ENCODE data around the gene ZDHHC23.

Gene ZDHHC23

GRCh38 chr3:113912552-113913236, 35.1 kb upstream of the ZDHHC23 start:
- Histone ChIP-seq H3K9me3 (no peaks in the 10 kb centered on the region), H3K27me3 (peaks cover 31% of the 10 kb centered on the region), H3K36me3 (no peaks in the 10 kb centered on the region), H3K4me3 (ENCODE audit: low read depth, low read length) (no peak overlapping the region), H3K4me1 (no peaks in the 10 kb centered on the region)
- DNase-seq, result peak; percentile 18
- peak; percentile 71 for TF ChIP-seq CTCF (IDR thresholded peaks at IDR 0.05; ENCODE audit: low read depth, low read length)

DNA sequence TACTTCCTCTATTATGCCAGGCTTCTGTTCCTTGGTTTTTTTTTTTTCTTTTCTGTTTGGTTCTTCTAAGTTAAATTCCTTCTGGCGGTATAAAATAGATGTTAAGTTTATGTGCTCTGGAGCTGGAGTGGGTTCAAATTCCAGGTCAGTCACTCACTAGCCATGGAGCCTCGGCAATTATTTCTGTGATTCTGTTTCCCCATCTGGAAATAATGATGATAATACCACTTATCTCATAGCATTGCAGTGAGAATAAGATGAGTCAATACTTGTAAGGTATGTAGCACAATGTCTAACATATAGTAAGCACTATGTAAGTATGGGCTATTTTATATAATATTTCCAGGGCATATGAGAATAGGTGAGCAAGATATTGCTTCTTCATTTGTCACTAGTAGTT, 33.2 kb upstream of the ZDHHC23 start:
- Histone ChIP-seq H3K36me3 (no peaks in the 10 kb centered on the region), H3K9me3 (no peaks in the 10 kb centered on the region), H3K4me1 (no peaks in the 10 kb centered on the region), H3K4me3 (ENCODE audit: low read depth, low read length) (no peak overlapping the region), H3K27me3 (peaks cover 22% of the 10 kb centered on the region)
- no peak for DNase-seq
- no peak for TF ChIP-seq CTCF (IDR thresholded peaks at IDR 0.05; ENCODE audit: low read depth, low read length)

DNA sequence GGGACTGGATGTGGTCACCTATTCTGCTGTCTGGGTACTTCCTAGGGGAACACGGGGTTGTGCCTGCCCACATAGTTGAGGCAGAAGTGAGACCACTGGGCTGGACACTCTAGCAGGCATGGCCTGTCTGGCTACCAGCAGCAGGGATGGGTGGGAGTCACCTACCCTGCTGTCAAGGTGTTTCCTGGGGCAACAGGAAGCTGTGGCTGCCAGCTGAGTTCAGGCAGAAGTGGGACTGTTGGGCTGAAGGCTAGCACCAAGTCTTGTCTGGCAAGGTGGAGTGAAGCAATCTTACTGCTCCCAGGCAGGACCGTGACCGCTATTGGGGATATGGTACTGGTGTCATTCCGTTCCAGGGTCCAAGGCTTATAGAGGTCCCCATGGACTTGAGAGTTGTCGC, 20.3 kb upstream of the ZDHHC23 start:
- TF ChIP-seq CTCF (IDR thresholded peaks at IDR 0.05; ENCODE audit: low read depth, low read length), result no peak
- DNase-seq, result no peak
- no peaks in the 10 kb centered on the region for H3K4me1 ChIP-seq
- no peak overlapping the region for H3K4me3 ChIP-seq (ENCODE audit: low read depth, low read length)
- H3K9me3 ChIP-seq, result no peaks in the 10 kb centered on the region; the same call in none of the 2 replicates
- no peaks in the 10 kb centered on the region for H3K36me3 ChIP-seq
- H3K27me3 ChIP-seq, result peaks cover 18% of the 10 kb centered on the region

GRCh38 chr3:113946831-113947230, 982 bp upstream of the ZDHHC23 start:
- no peak for DNase-seq
- Histone ChIP-seq H3K36me3 (no peaks in the 10 kb centered on the region), H3K9me3 (no peaks in the 10 kb centered on the region), H3K4me3 (ENCODE audit: low read depth, low read length) (no peak overlapping the region), H3K27me3 (peaks cover 91% of the 10 kb centered on the region), H3K4me1 (no peaks in the 10 kb centered on the region)
- no peak for TF ChIP-seq CTCF (IDR thresholded peaks at IDR 0.05; ENCODE audit: low read depth, low read length)

GRCh38 chr3:113948015-113948917, 453 bp downstream of the ZDHHC23 start:
- Histone ChIP-seq H3K36me3 (no peaks in the 10 kb centered on the region), H3K4me3 (ENCODE audit: low read depth, low read length) (peak overlapping the region; percentile 32), H3K27me3 (peaks cover 96% of the 10 kb centered on the region), H3K4me1 (no peaks in the 10 kb centered on the region), H3K9me3 (no peaks in the 10 kb centered on the region)
- TF ChIP-seq CTCF (IDR thresholded peaks at IDR 0.05; ENCODE audit: low read depth, low read length), result no peak
- DNase-seq, result peak; percentile 17

DNA sequence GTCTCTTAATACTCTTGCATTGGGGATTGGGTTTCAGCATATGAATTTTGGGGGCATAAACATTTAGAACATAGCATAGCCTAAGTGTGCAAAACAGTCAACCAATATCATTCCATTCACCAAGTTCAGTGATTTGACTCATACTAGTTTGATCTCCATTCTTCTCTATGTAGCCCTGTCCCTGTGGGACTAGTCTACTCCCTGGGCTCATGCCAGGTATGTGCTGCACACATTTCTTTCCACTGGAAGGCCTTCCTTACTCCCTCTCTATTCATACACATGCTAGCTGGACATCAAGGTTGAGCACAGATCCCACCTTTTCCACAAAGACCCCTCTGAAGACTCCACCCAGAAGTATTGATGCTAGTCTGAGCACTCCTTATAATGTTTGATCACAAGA, 5.1 kb downstream of the ZDHHC23 start:
- no peak for DNase-seq
- no peak for TF ChIP-seq CTCF (IDR thresholded peaks at IDR 0.05; ENCODE audit: low read depth, low read length)
- Histone ChIP-seq H3K9me3 (no peaks in the 10 kb centered on the region), H3K27me3 (peaks cover 72% of the 10 kb centered on the region), H3K36me3 (no peaks in the 10 kb centered on the region), H3K4me1 (no peaks in the 10 kb centered on the region), H3K4me3 (ENCODE audit: low read depth, low read length) (no peak overlapping the region)
